ENCODE results near the gene LRP5.
A peak's percentile ranks its signal among the peaks of the same experiment; 100 is the strongest.
"Not testable (repeated sequence)": the region's sequence is repeated elsewhere in the genome, so short reads cannot be mapped to it uniquely, and the experiment has no call there.

The LRP5 gene

DNA sequence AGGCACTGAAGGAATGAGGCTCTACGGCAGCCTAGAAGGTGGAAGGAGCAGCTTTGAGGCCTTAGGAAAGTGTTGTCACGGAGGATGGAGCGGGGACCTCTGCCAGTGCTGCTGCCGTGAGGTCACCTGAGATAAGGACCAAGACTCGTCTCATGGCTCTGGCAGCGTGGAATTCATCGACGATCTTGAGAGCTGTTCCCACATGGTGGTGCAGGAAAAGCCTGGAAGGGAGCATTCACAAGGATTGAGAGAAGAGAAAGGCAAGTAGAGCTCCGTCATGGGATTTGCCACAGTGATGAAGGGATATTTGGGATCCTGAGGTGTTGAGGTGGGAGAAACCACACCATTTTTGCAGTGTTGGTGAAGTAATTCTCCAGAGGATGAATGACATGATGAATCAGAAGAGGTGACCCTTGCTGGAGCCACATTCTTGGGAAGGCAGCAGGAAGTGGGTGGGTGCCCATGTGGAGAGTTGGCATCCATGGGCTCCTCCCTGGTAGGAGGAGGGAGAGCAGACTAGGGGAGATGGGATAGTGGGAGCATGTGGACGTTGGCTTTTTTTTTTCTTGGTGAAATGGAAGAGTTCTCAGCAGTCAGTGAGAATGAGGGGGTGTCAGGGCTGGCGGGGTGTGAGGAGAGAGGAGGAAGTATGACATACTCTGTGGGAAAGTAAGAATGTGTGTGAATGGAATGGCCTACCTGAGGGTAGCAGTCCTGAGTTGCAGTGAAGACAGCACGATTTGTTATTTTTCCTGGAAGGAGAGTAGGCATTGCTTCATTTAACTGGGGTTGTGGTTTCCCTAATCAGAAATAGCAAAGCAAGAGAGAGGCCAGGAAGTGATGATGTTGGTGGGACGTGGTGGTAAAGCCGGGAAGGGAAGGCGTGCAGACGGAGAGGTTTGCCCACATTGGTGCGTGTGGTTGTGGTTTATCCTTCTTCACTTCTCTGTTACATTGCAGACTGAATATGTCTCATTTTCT is 159.3 kb downstream of the LRP5 start:
- no peak for DNase-seq

GRCh38 chr11:68472778-68473177 is 160.4 kb downstream of the LRP5 start:
- DNase-seq = no peak

GRCh38 chr11:68473693-68474092 is 161.3 kb downstream of the LRP5 start:
- no peak for DNase-seq

GRCh38 chr11:68475626-68476025 is 163.2 kb downstream of the LRP5 start:
- DNase-seq = not testable (repeated sequence)

DNA sequence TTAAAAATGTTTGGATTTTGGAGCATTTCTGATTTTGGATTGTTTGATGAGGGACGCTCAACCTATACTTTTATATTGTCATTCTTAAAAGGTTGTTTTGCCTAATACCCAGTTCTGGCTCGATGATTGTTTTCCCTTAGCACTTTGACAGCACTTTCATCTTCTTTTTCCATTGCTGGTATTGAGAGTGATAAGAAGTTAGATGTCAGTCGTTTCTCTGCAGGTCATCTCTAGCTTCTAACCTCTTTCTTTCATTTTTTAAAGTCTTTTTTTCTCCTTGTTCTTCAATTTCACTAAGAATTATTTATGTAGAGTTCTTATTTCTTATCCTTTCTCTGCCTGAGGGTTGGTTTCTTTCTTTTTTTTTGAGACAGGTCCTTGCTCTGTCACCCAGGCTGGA is 167.0 kb downstream of the LRP5 start:
- DNase-seq = no peak

GRCh38 chr11:68480193-68480592 is 167.8 kb downstream of the LRP5 start:
- no peak for DNase-seq

GRCh38 chr11:68480852-68481510 is 168.6 kb downstream of the LRP5 start:
- DNase-seq = no peak

DNA sequence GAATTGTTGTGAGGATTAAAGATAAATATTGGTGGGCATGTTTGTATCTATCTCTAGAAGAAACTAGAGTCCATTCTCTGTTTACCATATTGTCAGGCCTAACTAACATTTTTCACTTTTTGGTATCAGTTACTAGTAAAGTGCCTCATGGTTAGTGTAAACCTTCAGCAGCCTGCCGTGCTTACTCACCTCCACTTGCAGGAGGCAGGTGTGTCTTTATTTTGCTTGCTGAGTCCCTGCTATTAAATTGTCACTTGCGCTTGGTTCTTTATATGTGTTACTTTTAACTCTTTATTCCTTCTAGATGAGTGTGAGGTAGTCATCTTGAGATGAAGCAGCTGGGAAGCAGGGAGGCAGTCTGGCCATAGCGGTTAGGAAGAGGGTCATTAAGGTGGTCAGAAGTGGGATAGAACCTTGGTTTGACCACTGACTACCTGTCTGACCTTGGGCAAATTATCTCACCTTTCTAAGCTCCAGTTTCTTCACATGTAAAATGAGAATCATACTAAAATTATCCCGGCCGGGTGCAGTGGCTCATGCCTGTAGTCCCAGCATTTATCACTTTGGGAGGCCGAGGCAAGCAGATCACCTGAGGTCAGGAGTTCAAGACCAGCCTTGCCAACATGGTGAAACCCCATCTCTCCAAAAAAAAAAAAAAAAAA is 169.3 kb downstream of the LRP5 start:
- peak; percentile 30 for DNase-seq

DNA sequence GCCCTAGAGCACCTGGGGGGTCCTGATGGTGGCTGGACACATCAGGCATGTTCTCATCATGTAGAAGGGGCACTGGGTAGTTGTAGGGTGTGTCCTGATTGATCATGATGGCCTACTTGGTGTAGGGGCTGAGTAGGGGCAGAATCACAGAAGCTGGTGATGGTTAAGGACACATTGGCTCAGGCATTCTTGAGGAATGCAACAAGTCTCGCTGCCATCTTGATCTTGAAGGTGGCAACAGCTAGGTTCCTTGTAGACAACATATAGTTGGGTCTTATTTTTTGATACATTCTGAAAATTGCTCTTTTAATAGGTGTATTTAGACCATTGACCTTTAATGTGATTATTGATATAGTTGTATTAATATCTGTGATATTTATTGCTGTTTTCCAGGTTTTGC is 176.2 kb downstream of the LRP5 start:
- no peak for DNase-seq

DNA sequence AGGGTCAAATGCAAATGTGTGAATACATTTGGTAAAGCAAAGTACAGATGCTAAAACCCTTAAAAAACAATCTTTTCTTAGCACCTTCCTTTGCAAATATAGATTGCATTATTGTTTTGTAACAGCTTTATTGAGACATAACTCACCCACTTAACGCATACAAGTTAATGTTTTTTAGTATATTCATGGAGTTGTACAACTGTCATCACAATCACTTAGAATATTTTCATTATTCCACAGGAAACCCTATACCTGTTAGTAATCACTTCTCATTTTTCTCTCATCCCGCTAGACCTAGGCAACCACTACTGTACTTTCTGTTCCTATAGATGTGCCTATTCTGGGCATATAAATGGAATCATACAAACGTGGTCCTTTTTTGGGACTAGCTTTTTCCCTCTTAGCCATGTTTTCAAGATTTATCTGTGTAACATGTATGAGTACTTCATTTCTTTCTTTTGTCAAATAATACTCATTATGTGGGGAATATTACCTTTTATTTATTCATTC is 182.9 kb downstream of the LRP5 start:
- no peak for DNase-seq

DNA sequence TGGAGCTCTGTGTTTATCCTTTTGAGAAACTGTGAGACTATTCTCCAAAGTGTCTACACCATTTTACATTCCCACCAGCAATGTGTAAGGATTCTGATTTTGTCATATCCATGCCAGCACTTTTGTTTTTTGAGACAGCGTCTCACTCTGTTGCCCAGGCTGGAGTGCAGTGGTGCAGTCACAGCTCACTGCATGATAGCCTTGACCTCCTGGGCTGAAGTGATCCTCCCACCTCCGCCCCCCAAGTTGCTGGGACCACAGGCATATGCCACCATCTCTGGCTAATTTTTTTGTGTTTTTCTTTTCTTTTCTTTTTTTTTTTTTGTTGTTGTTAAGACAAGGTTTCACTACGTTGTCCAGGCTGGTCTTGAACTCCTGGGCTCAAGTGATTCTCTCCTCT is 183.5 kb downstream of the LRP5 start:
- DNase-seq = no peak

DNA sequence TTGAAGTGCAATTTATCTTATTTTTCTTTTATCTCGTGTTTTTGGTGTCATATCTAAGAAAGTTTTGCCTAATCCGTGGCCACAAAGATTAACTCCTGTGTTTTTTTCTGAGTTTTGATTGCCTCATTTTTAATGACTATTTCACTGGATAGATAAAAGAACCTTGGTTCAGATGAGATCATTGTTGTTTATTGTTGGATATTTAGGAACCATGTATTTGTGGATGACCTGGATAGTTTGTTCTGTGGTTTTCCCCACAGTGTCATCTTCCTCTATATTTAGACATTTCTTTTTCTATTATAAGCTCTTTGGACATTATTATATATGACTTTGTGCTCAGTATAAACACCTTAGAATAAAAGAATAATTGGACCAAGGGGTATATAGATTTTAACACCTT is 185.4 kb downstream of the LRP5 start:
- no peak for DNase-seq

GRCh38 chr11:68498321-68498720 is 185.9 kb downstream of the LRP5 start:
- DNase-seq = no peak

Data from DMS53 (cell line).